GM12875 (cell line): ENCODE measurements around the gene SYNJ2.

Experiments
- H3K4me3 ChIP-seq: one replicate; pipeline ENCODE4 v1.5.1; 2011; ENCODE audit warnings: low read depth, low read length, control low read depth
- CTCF ChIP-seq: IDR thresholded peaks from 2 replicates; pipeline ENCODE4 v1.5.1; 2011; ENCODE audit warnings: low read depth, mild to moderate bottlenecking, control low read depth, inconsistent platforms, low read length, moderate library complexity, borderline replicate concordance; ENCODE audit not compliant: insufficient read depth

SYNJ2 gene

DNA sequence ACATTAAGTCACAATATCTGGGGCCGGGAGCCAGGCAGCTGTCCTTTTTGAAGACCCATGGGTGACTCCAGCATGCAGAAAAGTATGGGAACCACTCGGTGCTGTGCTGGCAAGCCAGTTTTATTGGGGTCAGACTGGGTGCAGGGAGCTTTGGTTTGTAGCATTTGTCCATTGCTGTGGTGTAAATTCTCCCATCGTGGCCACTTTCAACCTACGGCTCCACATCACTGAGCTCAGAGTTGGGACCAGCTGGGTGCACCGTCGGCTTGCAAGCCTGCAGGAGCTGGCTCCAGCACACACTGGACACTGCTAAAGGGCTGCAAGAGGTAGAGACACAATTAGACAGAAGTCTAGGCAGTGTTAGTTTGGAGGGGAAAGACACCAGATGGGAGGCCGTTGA lies 66.9 kb downstream of the SYNJ2 start:
- TF ChIP-seq CTCF, result no peak
- no peak overlapping the region for H3K4me3 ChIP-seq

DNA sequence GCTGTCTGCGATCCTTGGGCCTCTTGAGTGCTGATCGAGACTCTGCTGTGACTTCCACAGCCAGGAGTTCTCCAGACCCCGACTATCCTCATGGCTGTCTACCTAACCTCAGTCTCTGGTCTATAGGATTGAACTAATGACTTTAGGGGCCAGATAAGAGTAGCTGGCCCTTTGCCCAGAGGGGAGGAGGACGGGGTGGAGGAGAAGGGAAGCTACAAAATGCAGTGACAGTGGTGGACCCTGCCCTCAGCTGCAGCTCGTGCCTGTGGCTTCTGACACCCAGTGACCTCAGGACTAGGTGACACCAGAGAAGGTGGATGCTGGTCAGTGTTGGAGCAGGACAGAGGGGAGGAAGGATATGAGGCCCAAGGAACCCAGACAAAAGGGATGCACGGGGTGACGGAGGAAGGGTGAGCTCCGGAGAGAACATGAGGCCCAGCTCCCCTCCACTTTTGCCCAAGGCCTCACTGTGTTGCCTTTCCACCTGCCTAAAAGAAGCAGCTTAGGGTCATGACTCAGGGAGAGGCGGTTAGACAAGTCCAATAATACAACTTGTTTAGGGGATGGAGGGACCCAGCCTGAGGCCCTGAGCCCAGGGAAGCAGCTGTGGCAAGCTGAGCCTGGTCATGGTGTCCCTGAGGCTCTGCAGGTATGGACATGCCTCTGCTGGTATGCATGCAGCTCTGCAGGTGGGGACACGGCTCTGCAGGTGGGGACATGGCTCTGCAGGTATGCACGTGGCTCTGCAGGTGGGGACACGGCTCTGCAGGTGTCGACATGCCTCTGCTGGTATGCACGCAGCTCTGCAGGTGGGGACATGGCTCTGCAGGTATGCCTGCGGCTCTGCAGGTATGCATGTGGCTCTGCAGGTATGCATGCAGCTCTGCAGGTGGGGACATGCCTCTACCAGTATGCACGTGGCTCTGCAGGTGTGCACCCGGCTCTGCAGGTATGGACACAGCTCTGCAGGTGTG lies 67.7 kb downstream of the SYNJ2 start:
- H3K4me3 ChIP-seq, result no peak overlapping the region
- TF ChIP-seq CTCF, result no peak

- H3K4me3 ChIP-seq, result no peak overlapping the region
- no peak for TF ChIP-seq CTCF
Measured at GRCh38 chr6:158050107-158050735, 68.6 kb downstream of the SYNJ2 start.

- no peak for TF ChIP-seq CTCF
- no peak overlapping the region for H3K4me3 ChIP-seq
Measured at GRCh38 chr6:158050955-158051354, 69.3 kb downstream of the SYNJ2 start.

DNA sequence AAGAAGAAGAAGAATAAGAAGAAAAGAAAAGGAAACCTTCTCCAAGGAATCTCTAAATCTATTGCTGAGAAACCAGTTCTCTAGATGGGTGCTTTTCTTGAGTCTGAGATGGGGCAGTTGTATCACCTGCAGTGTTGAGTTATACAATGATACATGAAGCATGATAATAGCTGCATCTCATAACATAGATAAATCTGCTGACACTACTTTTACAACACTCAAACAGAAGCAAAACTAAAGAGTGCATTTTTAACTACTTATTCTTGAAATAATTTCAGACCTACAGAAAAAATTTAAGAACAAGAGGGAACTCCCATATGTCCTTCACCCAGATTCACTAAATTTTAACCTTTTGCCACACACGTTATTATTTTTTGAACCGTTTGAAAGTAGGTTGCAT lies 70.3 kb downstream of the SYNJ2 start:
- no peak for TF ChIP-seq CTCF
- no peak overlapping the region for H3K4me3 ChIP-seq

DNA sequence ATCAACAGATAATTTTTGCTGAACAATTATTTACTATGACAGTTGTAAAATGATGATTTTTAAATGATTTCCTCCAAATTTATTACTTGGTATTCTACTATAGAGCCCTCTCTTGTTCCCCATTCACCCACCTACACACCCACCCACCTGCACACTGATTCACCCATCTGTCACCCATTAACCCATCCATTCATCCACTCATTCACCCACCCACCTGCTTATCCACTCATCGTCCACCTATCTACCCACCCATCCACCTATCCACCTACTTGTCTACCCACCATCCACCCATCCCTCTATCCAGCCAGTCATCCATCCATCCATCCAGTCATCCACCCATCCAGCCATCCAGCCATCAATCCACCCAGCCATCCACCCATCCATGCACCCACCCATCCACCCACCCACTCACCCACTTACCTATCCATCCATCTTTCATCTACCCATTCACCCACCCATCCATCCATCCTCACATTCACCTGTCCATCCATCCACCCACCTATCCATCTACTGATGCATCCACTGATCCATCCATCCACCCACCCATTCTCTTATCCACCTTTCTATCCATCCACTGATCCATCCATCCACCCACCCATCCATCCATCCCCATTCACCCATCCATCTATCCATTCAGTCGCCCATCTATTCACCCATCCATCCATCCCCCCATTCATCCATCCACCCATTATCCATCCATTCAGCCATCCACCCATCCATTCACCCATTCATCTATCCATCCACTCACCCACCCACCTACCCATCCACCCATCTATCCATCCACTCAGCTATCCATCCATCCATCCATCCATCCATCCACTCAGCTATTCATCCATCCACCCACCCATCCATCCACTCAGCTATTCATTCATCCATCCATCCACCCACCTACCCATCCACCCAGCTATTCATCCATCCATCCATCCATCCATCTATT lies 72.0 kb downstream of the SYNJ2 start:
- no peak for TF ChIP-seq CTCF
- H3K4me3 ChIP-seq, result no peak overlapping the region
